ENCODE results near the gene AQP10.

DNA sequence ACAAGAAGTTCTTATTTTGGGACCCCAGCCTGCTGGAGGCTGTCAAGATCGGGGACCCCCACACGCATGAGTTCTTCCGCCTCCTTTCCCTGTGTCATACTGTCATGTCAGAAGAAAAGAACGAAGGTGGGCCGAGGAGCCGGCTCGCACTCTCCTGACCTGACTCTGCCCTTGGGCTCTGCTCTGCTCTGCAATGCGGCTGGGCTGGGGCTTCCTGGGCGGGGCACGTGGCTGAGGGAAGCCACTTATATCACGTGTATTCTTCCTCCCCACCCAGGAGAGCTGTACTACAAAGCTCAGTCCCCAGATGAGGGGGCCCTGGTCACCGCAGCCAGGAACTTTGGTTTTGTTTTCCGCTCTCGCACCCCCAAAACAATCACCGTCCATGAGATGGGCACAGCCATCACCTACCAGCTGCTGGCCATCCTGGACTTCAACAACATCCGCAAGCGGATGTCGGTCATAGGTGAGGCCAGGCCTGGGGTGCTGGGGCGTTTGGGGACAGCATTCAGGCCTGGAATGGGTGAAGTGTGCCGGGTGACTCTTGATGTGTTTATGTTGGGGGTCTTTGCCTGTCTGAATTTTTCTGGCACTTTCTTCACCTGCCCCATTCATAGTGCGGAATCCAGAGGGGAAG is 22.1 kb downstream of the AQP10 start:
- TF ChIP-seq POLR2A (IDR thresholded peaks at IDR 0.05) (no peak), POLR2AphosphoS5 (IDR thresholded peaks at IDR 0.05) (no peak), CTCF (IDR thresholded peaks at IDR 0.05) (no peak)
